ENCODE results near the gene RAD51B.

DNA sequence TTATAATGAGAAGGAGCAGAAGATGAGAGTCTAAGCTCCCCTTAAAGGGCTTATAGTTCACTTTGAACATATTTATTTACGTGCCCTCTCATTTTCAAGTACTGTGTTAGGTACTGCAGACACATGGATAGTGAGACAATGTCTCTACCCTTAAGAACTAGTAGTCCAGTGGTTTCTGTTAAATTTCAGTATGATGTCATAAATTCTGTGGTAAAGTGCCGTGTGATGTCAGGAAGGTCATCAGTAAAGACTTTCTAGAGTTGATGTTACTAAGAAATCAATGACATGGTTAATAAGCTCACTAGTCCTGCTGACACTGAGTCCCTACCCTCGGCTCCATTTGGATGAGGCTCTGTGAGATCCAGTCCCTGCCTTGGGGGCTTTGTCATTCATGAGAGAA is 497.7 kb downstream of the RAD51B start:
- TF ChIP-seq POLR2A (IDR thresholded peaks at IDR 0.05; ENCODE audit: low read depth, low read length) (no peak), TAF1 (IDR thresholded peaks at IDR 0.05; ENCODE audit: low read depth, low read length) (no peak), POLR2AphosphoS5 (IDR thresholded peaks at IDR 0.05; ENCODE audit: low read depth, low read length) (no peak), PAX5 (IDR thresholded peaks at IDR 0.05; ENCODE audit: insufficient read depth, low read length, severe bottlenecking) (no peak), SPI1 (IDR thresholded peaks at IDR 0.05; ENCODE audit: low read depth, low read length) (no peak)

All from GM12891 (cell line).